Kidney epithelial cell (primary cell): ENCODE measurements around the gene RAB3A. TPM values are rescaled to one million over a fixed set of nuclear protein-coding genes. Genes with fewer than 3 reads are reported as not detected.

ENCODE experiments used
- DNase-seq: peaks from one replicate; pipeline ENCODE4 v3.0.0-alpha.2; 2010; ENCODE audit warnings: low read depth
- H3K27me3 ChIP-seq: 2 replicates; pipeline ENCODE4 v1.6.0; 2011; ENCODE audit warnings: low read length; ENCODE audit not compliant: control insufficient read depth, insufficient read depth
- H3K36me3 ChIP-seq: 2 replicates; pipeline ENCODE4 v1.5.1; 2011; ENCODE audit warnings: low read length; ENCODE audit not compliant: control insufficient read depth, insufficient read depth
- H3K4me3 ChIP-seq: 2 replicates; pipeline ENCODE4 v1.5.1; 2011; ENCODE audit warnings: low read depth, mild to moderate bottlenecking, control low read depth, low read length
- CTCF ChIP-seq: IDR thresholded peaks from 2 replicates; pipeline ENCODE4 v1.5.1; 2011; ENCODE audit warnings: mild to moderate bottlenecking, moderate library complexity, low read length, control low read depth, inconsistent platforms; ENCODE audit not compliant: insufficient read depth, poor library complexity, severe bottlenecking
- total RNA-seq: library from RNA; depleted of rRNA; stranded (reverse); fragments of >200 nt; gene quantifications from 2 replicates; pipeline ENCODE4 v1.2.3, GENCODE V29; 2015

RAB3A gene
- total RNA-seq, 1 donor from 2014 or later: 0.38 TPM

GRCh38 chr19:18220632-18221275, 16.9 kb upstream of the RAB3A start:
- no peak overlapping the region for H3K4me3 ChIP-seq
- DNase-seq: no peak
- H3K36me3 ChIP-seq: no peaks in the 10 kb centered on the region
- no peak for TF ChIP-seq CTCF
- peaks cover 35% of the 10 kb centered on the region for H3K27me3 ChIP-seq

GRCh38 chr19:18219911-18220631, 16.2 kb upstream of the RAB3A start:
- no peak overlapping the region for H3K4me3 ChIP-seq
- H3K27me3 ChIP-seq: peaks cover 28% of the 10 kb centered on the region
- H3K36me3 ChIP-seq: no peaks in the 10 kb centered on the region
- no peak for DNase-seq
- no peak for TF ChIP-seq CTCF

GRCh38 chr19:18218600-18218999, 14.8 kb upstream of the RAB3A start:
- Histone ChIP-seq H3K36me3 (no peaks in the 10 kb centered on the region), H3K27me3 (peaks cover 22% of the 10 kb centered on the region), H3K4me3 (no peak overlapping the region)
- no peak for DNase-seq
- no peak for TF ChIP-seq CTCF

GRCh38 chr19:18218159-18218558, 14.3 kb upstream of the RAB3A start:
- peaks cover 22% of the 10 kb centered on the region for H3K27me3 ChIP-seq
- no peak for DNase-seq
- no peak overlapping the region for H3K4me3 ChIP-seq
- no peak for TF ChIP-seq CTCF
- H3K36me3 ChIP-seq: no peaks in the 10 kb centered on the region

GRCh38 chr19:18216789-18217188, 12.9 kb upstream of the RAB3A start:
- Histone ChIP-seq H3K27me3 (peaks cover 22% of the 10 kb centered on the region), H3K36me3 (no peaks in the 10 kb centered on the region), H3K4me3 (no peak overlapping the region)
- DNase-seq: no peak
- no peak for TF ChIP-seq CTCF
